Endothelial cell of umbilical vein (primary cell): ENCODE data around the gene TGFBI.

Experiments used
- CTCF ChIP-seq, 2 donors: IDR thresholded peaks; 1 replicate in 1 of 2; 2 replicates in 1 of 2; pipeline ENCODE4 v1.5.1; 2011; ENCODE audit warnings: low read length in 2 of 2, mild to moderate bottlenecking in 2 of 2, moderate library complexity in 2 of 2, control low read depth in 1 of 2, inconsistent platforms in 1 of 2, low read depth in 1 of 2; ENCODE audit not compliant: insufficient read depth in 1 of 2; ENCODE audit errors: extremely low read depth in 1 of 2
- EZH2 ChIP-seq: IDR thresholded peaks from 2 replicates; pipeline ENCODE4 v1.6.1; 2012; ENCODE audit warnings: borderline replicate concordance, low read depth, mild to moderate bottlenecking, moderate library complexity, low read length, inconsistent platforms; ENCODE audit not compliant: severe bottlenecking
- FOS ChIP-seq: IDR thresholded peaks from 2 replicates; pipeline ENCODE4 v1.6.1; 2011; ENCODE audit warnings: mild to moderate bottlenecking, low read length, moderate library complexity, borderline replicate concordance; ENCODE audit not compliant: insufficient read depth
- JUN ChIP-seq: IDR thresholded peaks from 2 replicates; pipeline ENCODE4 v1.6.1; 2011; ENCODE audit warnings: borderline replicate concordance, low read depth; ENCODE audit not compliant: insufficient read length, insufficient read depth
- MYC ChIP-seq: IDR thresholded peaks from one replicate; pipeline ENCODE4 v1.6.1; 2011; ENCODE audit warnings: mild to moderate bottlenecking, low read depth, low read length
- POLR2A ChIP-seq: IDR thresholded peaks from 2 replicates; pipeline ENCODE4 v1.6.1; 2012; ENCODE audit warnings: low read depth, mild to moderate bottlenecking, control low read depth, low read length
- POLR2AphosphoS5 ChIP-seq: IDR thresholded peaks from 2 replicates; pipeline ENCODE4 v1.6.1; 2012; ENCODE audit warnings: low read depth, mild to moderate bottlenecking, control low read depth, low read length, moderate library complexity; ENCODE audit not compliant: insufficient read depth
- TF ChIP-seq, protein P1 (sequence below): IDR thresholded peaks from 2 replicates; pipeline ENCODE4 v1.6.1; 2011; ENCODE audit not compliant: insufficient read depth, insufficient read length

DNA sequence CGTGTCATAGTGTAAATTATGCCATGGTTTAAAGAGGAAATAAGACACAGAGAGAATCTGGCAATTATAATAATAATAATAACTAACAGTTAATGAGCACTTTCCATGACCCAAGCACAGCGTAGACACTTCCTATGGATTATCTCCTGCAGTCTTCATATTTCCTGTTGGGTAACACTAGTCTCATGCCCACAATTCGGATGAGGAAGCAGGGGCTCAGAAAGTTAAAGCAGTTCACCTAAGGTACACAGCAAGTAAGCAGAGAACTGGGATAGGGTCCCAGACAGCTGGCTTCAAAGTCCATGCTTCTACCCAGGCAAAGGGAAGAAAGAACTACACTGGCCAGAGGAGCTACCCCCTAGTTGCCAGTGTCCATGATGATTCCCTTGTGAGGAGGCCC is 27.9 kb upstream of the TGFBI start:
- no peak for TF ChIP-seq CTCF (IDR thresholded peaks at IDR 0.05; ENCODE audit: extremely low read depth in 1 of 2, insufficient read depth in 1 of 2, low read depth in 1 of 2, low read length in 2 of 2)
- TF ChIP-seq POLR2AphosphoS5 = no peak
- no peak for TF ChIP-seq JUN
- TF ChIP-seq, protein P1, sequence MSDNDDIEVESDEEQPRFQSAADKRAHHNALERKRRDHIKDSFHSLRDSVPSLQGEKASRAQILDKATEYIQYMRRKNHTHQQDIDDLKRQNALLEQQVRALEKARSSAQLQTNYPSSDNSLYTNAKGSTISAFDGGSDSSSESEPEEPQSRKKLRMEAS = no peak
- no peak for TF ChIP-seq FOS
- TF ChIP-seq POLR2A = no peak
- TF ChIP-seq EZH2 = no peak
- no peak for TF ChIP-seq MYC
